HEK293 (cell line): ENCODE data around the gene KLF16.

Source experiments
- CTCF ChIP-seq: fragments of 450-650 bp; formaldehyde crosslinking; IDR thresholded peaks from 2 replicates; pipeline ENCODE4 v1.5.1; 2016; ENCODE audit warnings: missing biosample characterization, missing genetic modification characterization
- PBX3 ChIP-seq: sonication (generic); formaldehyde crosslinking; IDR thresholded peaks from 2 replicates; pipeline ENCODE4 v1.8.1; 2022; ENCODE audit warnings: mild to moderate bottlenecking, moderate library complexity, missing genetic modification reagents
- ZNF449 ChIP-seq: fragments of 450-650 bp; formaldehyde crosslinking; IDR thresholded peaks from 2 replicates; pipeline ENCODE4 v1.5.1; 2017; ENCODE audit warnings: missing biosample characterization, mild to moderate bottlenecking, missing genetic modification characterization, moderate library complexity
- ZNF580 ChIP-seq: fragments of 450-650 bp; formaldehyde crosslinking; IDR thresholded peaks from 2 replicates; pipeline ENCODE4 v1.5.1; 2016; ENCODE audit warnings: missing biosample characterization, missing genetic modification characterization

GRCh38 chr19:1860042-1860775 lies 3.2 kb downstream of the KLF16 start:
- TF ChIP-seq CTCF (no peak), ZNF580 (tag by site-specific recombination) (no peak), PBX3 (CRISPR knock-in tag) (no peak), ZNF449 (tag by site-specific recombination) (no peak)
